Karpas-422 (cell line): ENCODE data around the gene TSPYL2. TPM values are rescaled to one million over a fixed set of nuclear protein-coding genes. Genes with fewer than 3 reads are reported as not detected.

Experiments
- DNase-seq: peaks from one replicate; pipeline ENCODE4 v3.0.0-alpha.2; 2015
- H2AFZ ChIP-seq: fragments of 200-600 bp; sonication (generic); 2 replicates; pipeline ENCODE4 v1.6.1; 2014; ENCODE audit warnings: antibody characterized with exemption, low read length, mixed read lengths
- H3K27ac ChIP-seq: fragments of 200-600 bp; sonication (generic); 2 replicates; pipeline ENCODE4 v1.5.1; 2014; ENCODE audit warnings: mild to moderate bottlenecking, low read length, moderate library complexity
- H3K27me3 ChIP-seq: fragments of 200-600 bp; sonication (generic); 2 replicates; pipeline ENCODE4 v1.6.1; 2014; ENCODE audit warnings: low read length, mixed read lengths
- H3K36me3 ChIP-seq: fragments of 200-600 bp; sonication (generic); 2 replicates; pipeline ENCODE4 v1.6.1; 2014; ENCODE audit warnings: low read length, mixed read lengths; ENCODE audit not compliant: insufficient read depth
- H3K4me1 ChIP-seq: fragments of 200-600 bp; sonication (generic); 2 replicates; pipeline ENCODE4 v1.6.1; 2014; ENCODE audit warnings: mild to moderate bottlenecking, low read length, mixed read lengths
- H3K4me2 ChIP-seq: fragments of 200-600 bp; sonication (generic); 2 replicates; pipeline ENCODE4 v1.6.1; 2014; ENCODE audit warnings: low read length, low read depth, mild to moderate bottlenecking; ENCODE audit not compliant: poor library complexity, severe bottlenecking
- H3K4me3 ChIP-seq: fragments of 200-600 bp; sonication (generic); 2 replicates; pipeline ENCODE4 v1.5.1; 2014; ENCODE audit warnings: mild to moderate bottlenecking, antibody characterized with exemption, low read length, mixed read lengths
- H3K79me2 ChIP-seq: fragments of 200-600 bp; sonication (generic); 2 replicates; pipeline ENCODE4 v1.6.1; 2014; ENCODE audit warnings: mild to moderate bottlenecking, low read length, mixed read lengths
- H3K9ac ChIP-seq: fragments of 200-600 bp; sonication (generic); 2 replicates; pipeline ENCODE4 v1.6.0; 2014; ENCODE audit warnings: low read length
- H3K9me2 ChIP-seq: fragments of 200-600 bp; sonication (generic), shearing (Covaris generic); replicated peaks from 2 replicates; pipeline ENCODE4 v1.6.0; 2014; ENCODE audit warnings: mild to moderate bottlenecking, low read length, moderate library complexity; ENCODE audit not compliant: insufficient read depth
- H3K9me3 ChIP-seq: fragments of 300-700, 200-600 bp; sonication (generic); 2 replicates; pipeline ENCODE4 v1.6.1; 2014; ENCODE audit warnings: low read length, mixed read lengths
- H4K20me1 ChIP-seq: fragments of 200-600 bp; sonication (generic); 2 replicates; pipeline ENCODE4 v1.6.1; 2014; ENCODE audit warnings: mild to moderate bottlenecking, antibody characterized with exemption, low read length, low read depth; ENCODE audit not compliant: insufficient read depth
- total RNA-seq: library from RNA; depleted of rRNA; stranded (reverse); fragments of >200 nt; shearing (Covaris generic); gene quantifications from 2 replicates; pipeline ENCODE4 v1.2.3, GENCODE V29; 2014; ENCODE audit warnings: low replicate concordance

Gene TSPYL2
- total RNA-seq, 1 experiment from 2014 or later: 44.6 TPM

- Histone ChIP-seq H3K9me3 (no peaks in the 10 kb centered on the region), H3K79me2 (peaks cover 19% of the 10 kb centered on the region), H3K36me3 (no peaks in the 10 kb centered on the region), H3K4me2 (peak within 1 kb of the TSS; percentile 67), H3K4me1 (peaks cover 11% of the 10 kb centered on the region), H3K4me3 (peak within 1 kb of the TSS; percentile 74), H4K20me1 (no peaks in the 10 kb centered on the region), H3K9ac (peak within 1 kb of the TSS; percentile 70), H3K9me2 (no peaks in the 10 kb centered on the region), H2AFZ (peak within 1 kb of the TSS; percentile 70; the same call in 1 of the 2 replicates), H3K27me3 (no peaks in the 10 kb centered on the region), H3K27ac (peak within 1 kb of the TSS; percentile 68)
- peak; percentile 95 for DNase-seq
These were observed 11.8 kb downstream of the TSPYL2 start, which contains the start of gene KANTR for GRCh38 chrX:53093748-53094581. Gene KANTR (plus strand): TSS chrX:53094142. CDS start chrX:53124273, 30,131 bp downstream.

GRCh38 chrX:53094582-53094905 is 12.4 kb downstream of the TSPYL2 start:
- Histone ChIP-seq H3K79me2 (peaks cover 19% of the 10 kb centered on the region), H3K4me3 (peak overlapping the region; percentile 74), H3K4me2 (peak overlapping the region; percentile 67), H3K9me2 (no peaks in the 10 kb centered on the region), H3K4me1 (peaks cover 9% of the 10 kb centered on the region), H3K27ac (peak overlapping the region; percentile 68; the same call in 1 of the 2 replicates), H3K36me3 (no peaks in the 10 kb centered on the region), H3K9me3 (no peaks in the 10 kb centered on the region), H4K20me1 (no peaks in the 10 kb centered on the region), H3K9ac (peak overlapping the region; percentile 70), H2AFZ (peak overlapping the region; percentile 3; the same call in 1 of the 2 replicates), H3K27me3 (no peaks in the 10 kb centered on the region)
- no peak for DNase-seq

- Histone ChIP-seq H4K20me1 (no peaks in the 10 kb centered on the region), H3K4me3 (no peak overlapping the region), H3K36me3 (no peaks in the 10 kb centered on the region), H3K9me3 (no peaks in the 10 kb centered on the region), H2AFZ (no peak overlapping the region), H3K79me2 (peaks cover 19% of the 10 kb centered on the region), H3K9ac (no peak overlapping the region), H3K27ac (no peak overlapping the region), H3K4me1 (peaks cover 9% of the 10 kb centered on the region), H3K27me3 (no peaks in the 10 kb centered on the region), H3K9me2 (no peaks in the 10 kb centered on the region), H3K4me2 (peak overlapping the region; percentile 67)
- no peak for DNase-seq
These were observed 13.6 kb downstream of the TSPYL2 start for GRCh38 chrX:53095796-53096195.

- Histone ChIP-seq H3K9me3 (no peaks in the 10 kb centered on the region), H3K27me3 (no peaks in the 10 kb centered on the region), H3K79me2 (peaks cover 36% of the 10 kb centered on the region), H3K4me2 (no peak overlapping the region), H3K9ac (no peak overlapping the region), H3K9me2 (no peaks in the 10 kb centered on the region), H3K36me3 (no peaks in the 10 kb centered on the region), H3K4me3 (no peak overlapping the region), H3K4me1 (no peaks in the 10 kb centered on the region), H3K27ac (no peak overlapping the region), H2AFZ (no peak overlapping the region), H4K20me1 (no peaks in the 10 kb centered on the region)
- no peak for DNase-seq
These were observed 32.8 kb downstream of the TSPYL2 start for GRCh38 chrX:53114864-53115549.

- Histone ChIP-seq H3K27ac (no peak overlapping the region), H4K20me1 (no peaks in the 10 kb centered on the region), H3K9ac (no peak overlapping the region), H3K4me1 (no peaks in the 10 kb centered on the region), H2AFZ (no peak overlapping the region), H3K9me3 (no peaks in the 10 kb centered on the region), H3K27me3 (no peaks in the 10 kb centered on the region), H3K36me3 (no peaks in the 10 kb centered on the region), H3K9me2 (no peaks in the 10 kb centered on the region), H3K4me3 (no peak overlapping the region), H3K4me2 (no peak overlapping the region), H3K79me2 (peaks cover 33% of the 10 kb centered on the region)
- DNase-seq: no peak
These were observed 33.3 kb downstream of the TSPYL2 start for GRCh38 chrX:53115550-53115874.

- no peak overlapping the region for H3K9ac ChIP-seq
- no peak overlapping the region for H3K4me2 ChIP-seq
These were observed 33.9 kb downstream of the TSPYL2 start for GRCh38 chrX:53116101-53116500.

GRCh38 chrX:53122013-53122412 is 39.8 kb downstream of the TSPYL2 start:
- Histone ChIP-seq H3K4me2 (no peak overlapping the region), H3K9me2 (no peaks in the 10 kb centered on the region), H3K36me3 (no peaks in the 10 kb centered on the region), H3K9ac (no peak overlapping the region), H4K20me1 (no peaks in the 10 kb centered on the region), H3K27ac (no peak overlapping the region), H3K27me3 (no peaks in the 10 kb centered on the region), H3K79me2 (peaks cover 55% of the 10 kb centered on the region), H3K9me3 (no peaks in the 10 kb centered on the region), H3K4me1 (no peaks in the 10 kb centered on the region), H2AFZ (no peak overlapping the region), H3K4me3 (no peak overlapping the region)
- no peak for DNase-seq

More at GRCh38 chrX:53116101-53116500, 33.9 kb downstream of the TSPYL2 start:
- no peaks in the 10 kb centered on the region for H4K20me1 ChIP-seq
- peaks cover 33% of the 10 kb centered on the region for H3K79me2 ChIP-seq
- no peaks in the 10 kb centered on the region for H3K9me2 ChIP-seq
- no peak for DNase-seq
- no peak overlapping the region for H2AFZ ChIP-seq
- H3K27ac ChIP-seq: no peak overlapping the region
- no peaks in the 10 kb centered on the region for H3K4me1 ChIP-seq
- no peak overlapping the region for H3K4me3 ChIP-seq
- no peaks in the 10 kb centered on the region for H3K27me3 ChIP-seq
- no peaks in the 10 kb centered on the region for H3K9me3 ChIP-seq
- no peaks in the 10 kb centered on the region for H3K36me3 ChIP-seq

- H3K4me1 ChIP-seq: no peaks in the 10 kb centered on the region
- no peak overlapping the region for H3K27ac ChIP-seq
- H4K20me1 ChIP-seq: no peaks in the 10 kb centered on the region
- no peak for DNase-seq
- peaks cover 65% of the 10 kb centered on the region for H3K79me2 ChIP-seq
- no peak overlapping the region for H3K4me2 ChIP-seq
- no peaks in the 10 kb centered on the region for H3K36me3 ChIP-seq
- no peak overlapping the region for H3K4me3 ChIP-seq
- no peaks in the 10 kb centered on the region for H3K27me3 ChIP-seq
- no peaks in the 10 kb centered on the region for H3K9me3 ChIP-seq
- H3K9ac ChIP-seq: no peak overlapping the region
- no peaks in the 10 kb centered on the region for H3K9me2 ChIP-seq
- no peak overlapping the region for H2AFZ ChIP-seq
These were observed 43.3 kb downstream of the TSPYL2 start for GRCh38 chrX:53125506-53125905.
